Breast epithelium (tissue), 4 donors: ENCODE results near the gene TMEM247. TPM values are rescaled to one million over a fixed set of nuclear protein-coding genes. Genes with fewer than 3 reads are reported as not detected.

Experiments
- DNase-seq, 2 donors: peaks; one replicate each; pipeline ENCODE4 v3.0.0-alpha.2; 2019; ENCODE audit warnings: low spot score in 2 of 2
- H3K27ac ChIP-seq, 2 donors: fragments of 200-600 bp; sonication (generic) in 1 of 2; one replicate each; pipeline ENCODE4 v1.5.1; 2016 to 2019; ENCODE audit warnings: mild to moderate bottlenecking in 1 of 2
- H3K27me3 ChIP-seq, 2 donors: fragments of 200-600 bp; sonication (generic) in 1 of 2; one replicate each; pipeline versions ENCODE4 v1.5.1 to v1.6.0; 2017 to 2019; ENCODE audit warnings: control low read depth in 1 of 2, mild to moderate bottlenecking in 1 of 2
- H3K36me3 ChIP-seq: fragments of 200-600 bp; one replicate; pipeline ENCODE4 v1.5.1; 2019
- H3K4me1 ChIP-seq, 2 donors: fragments of 200-600 bp; sonication (generic); one replicate each; pipeline ENCODE4 v1.5.1; 2016 to 2019; ENCODE audit warnings: control low read depth in 1 of 2
- H3K4me3 ChIP-seq, 3 donors: fragments of 200-600 bp; sonication (generic); 1 replicate in 2 of 3; 2 replicates in 1 of 3; pipeline ENCODE4 v1.5.1; 2016 to 2019; ENCODE audit warnings: mild to moderate bottlenecking in 3 of 3, moderate library complexity in 2 of 3
- H3K9me3 ChIP-seq, 2 donors: fragments of 200-600 bp; sonication (generic) in 1 of 2; one replicate each; pipeline ENCODE4 v1.5.1; 2016 to 2019; ENCODE audit warnings: control low read depth in 1 of 2
- POLR2A ChIP-seq: fragments of 450-650 bp; IDR thresholded peaks from one replicate; pipeline ENCODE4 v1.6.1; 2016; ENCODE audit warnings: antibody characterized with exemption, mild to moderate bottlenecking, moderate library complexity
- POLR2AphosphoS5 ChIP-seq, 3 donors: sonication (generic); formaldehyde crosslinking; IDR thresholded peaks; one replicate each; pipeline ENCODE4 v1.6.1; 2017; ENCODE audit warnings: antibody characterized with exemption in 3 of 3
- intact Hi-C: fragments of 100-400 bp; cut with DNase I; formaldehyde crosslinking; loops from one replicate; pipeline ENCODE4 v1.15.1; 2023; ENCODE audit warnings: low total_unique reads
- total RNA-seq, 3 donors: library from RNA; depleted of rRNA; stranded (reverse); fragments of >200 nt; gene quantifications; one replicate each; pipeline ENCODE4 v1.1.0, GENCODE V29; 2016
- TF ChIP-seq, protein P1 (sequence below), 3 donors: fragments of 450-650 bp; IDR thresholded peaks; one replicate each; pipeline ENCODE4 v1.5.1; 2016 to 2017; ENCODE audit warnings: antibody characterized with exemption in 3 of 3, mild to moderate bottlenecking in 3 of 3, moderate library complexity in 3 of 3

The TMEM247 gene
- total RNA-seq, 3 donors from 2014 or later, result not detected

- Histone ChIP-seq H3K4me1 (no peaks in the 10 kb centered on the region), H3K27me3 (no peaks in the 10 kb centered on the region), H3K27ac (no peak overlapping the region), H3K9me3 (no peaks in the 10 kb centered on the region), H3K36me3 (no peaks in the 10 kb centered on the region), H3K4me3 (no peak overlapping the region)
- TF ChIP-seq, protein P1, sequence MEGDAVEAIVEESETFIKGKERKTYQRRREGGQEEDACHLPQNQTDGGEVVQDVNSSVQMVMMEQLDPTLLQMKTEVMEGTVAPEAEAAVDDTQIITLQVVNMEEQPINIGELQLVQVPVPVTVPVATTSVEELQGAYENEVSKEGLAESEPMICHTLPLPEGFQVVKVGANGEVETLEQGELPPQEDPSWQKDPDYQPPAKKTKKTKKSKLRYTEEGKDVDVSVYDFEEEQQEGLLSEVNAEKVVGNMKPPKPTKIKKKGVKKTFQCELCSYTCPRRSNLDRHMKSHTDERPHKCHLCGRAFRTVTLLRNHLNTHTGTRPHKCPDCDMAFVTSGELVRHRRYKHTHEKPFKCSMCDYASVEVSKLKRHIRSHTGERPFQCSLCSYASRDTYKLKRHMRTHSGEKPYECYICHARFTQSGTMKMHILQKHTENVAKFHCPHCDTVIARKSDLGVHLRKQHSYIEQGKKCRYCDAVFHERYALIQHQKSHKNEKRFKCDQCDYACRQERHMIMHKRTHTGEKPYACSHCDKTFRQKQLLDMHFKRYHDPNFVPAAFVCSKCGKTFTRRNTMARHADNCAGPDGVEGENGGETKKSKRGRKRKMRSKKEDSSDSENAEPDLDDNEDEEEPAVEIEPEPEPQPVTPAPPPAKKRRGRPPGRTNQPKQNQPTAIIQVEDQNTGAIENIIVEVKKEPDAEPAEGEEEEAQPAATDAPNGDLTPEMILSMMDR (IDR thresholded peaks at IDR 0.05), result no peak
- TF ChIP-seq POLR2A (no peak), POLR2AphosphoS5 (IDR thresholded peaks at IDR 0.05) (no peak)
- intact Hi-C loops, result no loop called here
- no peak for DNase-seq
Measured at GRCh38 chr2:46493241-46493970, 14.0 kb downstream of the TMEM247 start.

DNA sequence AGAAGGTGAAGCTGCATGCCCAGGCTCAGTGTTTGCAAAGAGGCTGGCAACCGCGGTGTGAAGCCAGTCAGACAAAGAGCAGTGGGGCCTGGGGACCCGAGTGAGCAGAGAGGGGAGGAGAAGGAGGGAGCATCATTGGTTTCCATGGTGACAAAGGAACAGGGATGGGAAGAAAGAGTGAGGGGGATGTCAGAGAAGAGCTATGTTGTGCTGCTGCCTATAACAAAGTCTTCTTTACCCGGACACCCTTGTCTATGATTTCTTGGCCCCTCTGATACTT, 14.5 kb downstream of the TMEM247 start:
- no peak overlapping the region for H3K4me3 ChIP-seq
- no peak for DNase-seq
- H3K4me1 ChIP-seq, result no peaks in the 10 kb centered on the region
- TF ChIP-seq POLR2A (no peak), POLR2AphosphoS5 (IDR thresholded peaks at IDR 0.05) (no peak)
- TF ChIP-seq, protein P1 (IDR thresholded peaks at IDR 0.05), result no peak
- H3K9me3 ChIP-seq, result no peaks in the 10 kb centered on the region
- no peak overlapping the region for H3K27ac ChIP-seq
- intact Hi-C loops, result no loop called here
- no peaks in the 10 kb centered on the region for H3K27me3 ChIP-seq
- no peaks in the 10 kb centered on the region for H3K36me3 ChIP-seq

DNA sequence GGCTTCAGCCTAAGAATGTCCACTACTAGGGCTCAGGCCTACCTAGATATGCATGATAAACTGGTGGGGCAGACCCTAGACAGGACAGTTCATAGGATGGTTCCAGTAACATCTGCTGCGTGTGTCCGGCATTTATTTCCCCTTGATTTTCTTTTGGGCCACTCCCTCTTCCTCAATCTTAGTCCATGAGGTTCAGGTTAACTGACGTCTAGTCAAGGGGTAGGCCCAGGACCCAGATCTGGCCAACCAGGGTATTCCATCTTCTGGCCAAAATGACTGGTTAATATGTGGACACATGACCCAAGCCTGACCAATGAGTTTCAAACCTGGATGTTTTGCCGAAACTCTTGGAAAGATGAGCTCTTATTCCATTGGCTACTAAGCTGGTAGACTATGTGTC, 15.2 kb downstream of the TMEM247 start:
- DNase-seq, result no peak
- no peak overlapping the region for H3K27ac ChIP-seq
- H3K27me3 ChIP-seq, result no peaks in the 10 kb centered on the region
- TF ChIP-seq POLR2AphosphoS5 (IDR thresholded peaks at IDR 0.05), result no peak
- TF ChIP-seq, protein P1 (IDR thresholded peaks at IDR 0.05), result no peak
- no peak for TF ChIP-seq POLR2A
- H3K4me1 ChIP-seq, result no peaks in the 10 kb centered on the region
- intact Hi-C loops, result no loop called here
- H3K36me3 ChIP-seq, result no peaks in the 10 kb centered on the region
- H3K9me3 ChIP-seq, result no peaks in the 10 kb centered on the region
- H3K4me3 ChIP-seq, result no peak overlapping the region

DNA sequence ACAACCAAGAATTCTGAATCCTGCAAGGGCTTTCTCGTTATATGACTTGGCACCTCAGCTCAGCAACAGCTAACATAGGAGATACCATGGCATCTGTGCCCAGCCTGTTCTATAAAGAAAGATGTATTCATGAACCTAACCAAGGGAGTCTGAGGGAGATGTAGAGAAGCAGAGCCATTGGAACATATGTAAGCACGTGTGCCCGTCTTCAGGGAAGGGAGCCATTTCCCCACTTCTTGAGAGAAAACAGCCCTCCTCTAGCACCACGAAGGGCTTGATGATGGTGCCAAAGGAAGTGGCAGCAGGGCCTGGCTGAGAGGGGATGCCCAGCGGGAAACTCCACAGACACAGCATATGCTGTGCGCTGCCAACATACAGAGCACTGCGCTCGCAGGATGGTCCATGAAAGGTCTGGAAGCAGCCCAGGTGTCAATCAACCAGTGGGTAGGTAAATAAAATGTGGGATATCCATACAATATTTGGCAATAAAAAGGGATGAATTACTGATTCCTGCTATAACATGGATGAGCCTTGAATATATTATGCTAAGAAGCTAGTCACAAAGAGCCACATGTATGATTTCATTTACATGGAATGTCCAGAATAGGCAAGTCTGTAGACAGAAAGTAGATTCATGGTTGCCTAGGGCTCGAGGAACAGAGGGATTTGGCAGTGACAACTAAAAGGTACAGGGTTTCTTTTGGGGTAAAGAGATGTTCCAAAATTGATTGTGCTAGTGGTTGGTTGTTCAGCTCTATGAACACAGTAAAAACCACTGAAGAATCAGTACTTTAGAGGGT, 16.1 kb downstream of the TMEM247 start:
- Histone ChIP-seq H3K9me3 (no peaks in the 10 kb centered on the region), H3K27ac (no peak overlapping the region), H3K27me3 (no peaks in the 10 kb centered on the region), H3K4me3 (no peak overlapping the region), H3K36me3 (no peaks in the 10 kb centered on the region), H3K4me1 (no peaks in the 10 kb centered on the region)
- intact Hi-C loops, result no loop called here
- DNase-seq, result no peak
- TF ChIP-seq, protein P1 (IDR thresholded peaks at IDR 0.05), result no peak
- TF ChIP-seq POLR2AphosphoS5 (IDR thresholded peaks at IDR 0.05) (no peak), POLR2A (no peak)

DNA sequence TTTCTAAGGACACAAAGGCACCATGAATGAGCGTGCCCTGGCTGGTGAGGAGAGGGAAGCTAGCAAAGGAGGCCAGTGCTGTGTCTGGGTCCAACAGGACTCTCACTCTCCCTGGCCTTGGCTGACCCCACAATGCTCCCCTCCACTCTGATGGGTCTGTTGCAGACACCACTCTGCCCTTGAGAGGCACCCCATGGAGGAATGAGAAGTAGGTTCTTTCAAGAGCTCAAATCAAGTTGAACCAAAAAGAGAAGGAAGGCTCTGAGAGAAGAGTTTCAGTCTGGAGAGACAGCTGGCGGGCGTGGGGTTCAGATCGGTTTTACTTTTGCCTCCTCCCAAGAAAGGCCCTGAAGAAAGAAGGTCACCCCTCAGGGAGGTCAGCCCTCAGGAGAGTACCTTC, 18.4 kb downstream of the TMEM247 start:
- no peak for TF ChIP-seq POLR2AphosphoS5 (IDR thresholded peaks at IDR 0.05)
- no peak for TF ChIP-seq POLR2A
- TF ChIP-seq, protein P1 (IDR thresholded peaks at IDR 0.05), result no peak
- intact Hi-C loops, result no loop called here

More for the DNA sequence above, 18.4 kb downstream of the TMEM247 start:
- no peak for DNase-seq
- H3K27ac ChIP-seq, result no peak overlapping the region
- H3K9me3 ChIP-seq, result no peaks in the 10 kb centered on the region
- H3K4me3 ChIP-seq, result no peak overlapping the region
- no peaks in the 10 kb centered on the region for H3K36me3 ChIP-seq
- no peaks in the 10 kb centered on the region for H3K27me3 ChIP-seq
- no peaks in the 10 kb centered on the region for H3K4me1 ChIP-seq
